Uterus (tissue), 4 donors: Measurements from ENCODE around the gene CCR2. TPM values are rescaled to one million over a fixed set of nuclear protein-coding genes. Genes with fewer than 3 reads are reported as not detected.
A peak's percentile ranks its signal among the peaks of the same experiment; 100 is the strongest.

ENCODE experiments used
- DNase-seq, 2 donors: peaks; one replicate each; pipeline ENCODE4 v3.0.0-alpha.2; 2019 to 2020
- H3K27ac ChIP-seq, 2 donors: fragments of 200-600 bp; sonication (generic); 1 replicate in 1 of 2; 2 replicates in 1 of 2; pipeline ENCODE4 v1.5.1; 2016 to 2018
- H3K27me3 ChIP-seq, 2 donors: fragments of 200-600 bp; sonication (generic); one replicate each; pipeline ENCODE4 v1.5.1; 2018 to 2019; ENCODE audit warnings: control low read depth in 1 of 2
- H3K36me3 ChIP-seq, 2 donors: fragments of 200-600 bp; sonication (generic); one replicate each; pipeline ENCODE4 v1.5.1; 2019; ENCODE audit warnings: control low read depth in 1 of 2
- H3K4me1 ChIP-seq, 2 donors: fragments of 200-600 bp; sonication (generic); one replicate each; pipeline ENCODE4 v1.5.1; 2018 to 2019; ENCODE audit warnings: control low read depth in 1 of 2
- H3K4me3 ChIP-seq, 2 donors: fragments of 200-600 bp; sonication (generic); 1 replicate in 1 of 2; 2 replicates in 1 of 2; pipeline ENCODE4 v1.5.1; 2018 to 2019; ENCODE audit warnings: mild to moderate bottlenecking in 1 of 2
- H3K9me3 ChIP-seq, 2 donors: fragments of 200-600 bp; sonication (generic); one replicate each; pipeline ENCODE4 v1.5.1; 2019; ENCODE audit warnings: control low read depth in 1 of 2
- POLR2A ChIP-seq, 2 donors: fragments of 450-650 bp; IDR thresholded peaks; one replicate each; pipeline ENCODE4 v1.6.1; 2016; ENCODE audit warnings: antibody characterized with exemption in 2 of 2, mild to moderate bottlenecking in 1 of 2, moderate library complexity in 1 of 2
- intact Hi-C: fragments of 100-400 bp; cut with DNase I; formaldehyde crosslinking; loops from one replicate; pipeline ENCODE4 v1.15.1; 2023; ENCODE audit warnings: low total_unique reads
- total RNA-seq, 4 donors: library from RNA; depleted of rRNA in 3 of 4; stranded (reverse); fragments of >200 nt in 3 of 4; gene quantifications; one replicate each; pipeline versions ENCODE4 v1.1.0 to v1.2.4, GENCODE V29; 2014 to 2023
- TF ChIP-seq, protein P1 (sequence below), 4 experiments: fragments of 200-600 bp in 2 of 4; fragments of 450-650 bp in 2 of 4; sonication (generic) in 2 of 4; IDR thresholded peaks; one replicate each; pipeline ENCODE4 v1.5.1; 2016 to 2019; ENCODE audit warnings: antibody characterized with exemption in 4 of 4, mild to moderate bottlenecking in 2 of 4, moderate library complexity in 1 of 4
- donor health status: DM: yes; HTN: yes; CAD: no.

Gene CCR2
- total RNA-seq, 4 donors from 2014 or later: 2.7 to 7.1 (median 3.7) TPM; not detected in 1

DNA sequence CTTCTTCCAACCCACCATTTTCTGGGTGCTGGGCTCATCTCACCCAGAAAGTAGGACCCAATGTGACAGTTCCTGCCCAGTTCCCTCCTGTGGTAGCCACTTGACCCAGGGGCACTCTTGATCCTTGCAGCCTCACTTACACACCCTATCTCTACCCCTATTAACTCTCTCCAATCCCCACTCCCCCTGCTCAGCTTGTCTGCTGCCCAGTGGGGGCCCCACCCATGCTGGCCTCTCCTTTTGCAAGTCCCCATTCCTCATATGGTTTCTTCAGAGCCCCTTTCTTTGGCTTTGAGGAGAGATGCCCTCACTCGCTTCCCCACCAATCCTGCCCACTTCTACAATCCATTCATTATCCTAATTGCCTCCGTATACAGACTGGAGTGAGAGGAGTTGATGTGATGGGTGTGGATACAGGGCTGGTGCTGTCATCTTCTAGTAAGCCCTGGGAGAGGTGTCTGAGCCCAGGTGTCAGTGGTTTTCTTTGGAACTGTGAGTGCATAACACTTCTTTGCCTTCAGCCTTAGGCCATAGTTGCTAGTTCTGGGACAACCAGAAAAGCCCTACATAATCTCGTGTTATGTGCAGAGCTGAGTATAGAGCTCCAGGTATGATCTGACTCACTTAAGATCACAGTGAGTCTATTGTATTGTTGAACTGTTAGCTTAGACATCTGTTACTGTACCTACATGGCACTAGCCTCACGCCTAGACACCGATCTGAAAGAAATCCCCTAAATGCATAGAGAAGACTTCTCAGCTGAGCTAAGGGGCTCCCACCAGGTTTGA lies 12.0 kb downstream of the CCR2 start:
- intact Hi-C loops: no loop called here
- DNase-seq: no peak

GRCh38 chr3:46367811-46368210 lies 13.9 kb downstream of the CCR2 start:
- no peak overlapping the region for H3K4me3 ChIP-seq
- no peaks in the 10 kb centered on the region for H3K27me3 ChIP-seq
- H3K4me1 ChIP-seq: no peaks in the 10 kb centered on the region
- TF ChIP-seq, protein P1, sequence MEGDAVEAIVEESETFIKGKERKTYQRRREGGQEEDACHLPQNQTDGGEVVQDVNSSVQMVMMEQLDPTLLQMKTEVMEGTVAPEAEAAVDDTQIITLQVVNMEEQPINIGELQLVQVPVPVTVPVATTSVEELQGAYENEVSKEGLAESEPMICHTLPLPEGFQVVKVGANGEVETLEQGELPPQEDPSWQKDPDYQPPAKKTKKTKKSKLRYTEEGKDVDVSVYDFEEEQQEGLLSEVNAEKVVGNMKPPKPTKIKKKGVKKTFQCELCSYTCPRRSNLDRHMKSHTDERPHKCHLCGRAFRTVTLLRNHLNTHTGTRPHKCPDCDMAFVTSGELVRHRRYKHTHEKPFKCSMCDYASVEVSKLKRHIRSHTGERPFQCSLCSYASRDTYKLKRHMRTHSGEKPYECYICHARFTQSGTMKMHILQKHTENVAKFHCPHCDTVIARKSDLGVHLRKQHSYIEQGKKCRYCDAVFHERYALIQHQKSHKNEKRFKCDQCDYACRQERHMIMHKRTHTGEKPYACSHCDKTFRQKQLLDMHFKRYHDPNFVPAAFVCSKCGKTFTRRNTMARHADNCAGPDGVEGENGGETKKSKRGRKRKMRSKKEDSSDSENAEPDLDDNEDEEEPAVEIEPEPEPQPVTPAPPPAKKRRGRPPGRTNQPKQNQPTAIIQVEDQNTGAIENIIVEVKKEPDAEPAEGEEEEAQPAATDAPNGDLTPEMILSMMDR (IDR thresholded peaks at IDR 0.05): no peak
- no peak for TF ChIP-seq POLR2A (IDR thresholded peaks at IDR 0.05)
- H3K9me3 ChIP-seq: no peaks in the 10 kb centered on the region
- H3K27ac ChIP-seq: no peak overlapping the region
- intact Hi-C loops: no loop called here
- DNase-seq: no peak
- H3K36me3 ChIP-seq: no peaks in the 10 kb centered on the region

More for the DNA sequence above, 12.0 kb downstream of the CCR2 start:
- Histone ChIP-seq H3K27ac (no peak overlapping the region), H3K4me1 (no peaks in the 10 kb centered on the region), H3K4me3 (no peak overlapping the region), H3K9me3 (no peaks in the 10 kb centered on the region), H3K36me3 (no peaks in the 10 kb centered on the region), H3K27me3 (no peaks in the 10 kb centered on the region)
- no peak for TF ChIP-seq POLR2A (IDR thresholded peaks at IDR 0.05)
- TF ChIP-seq, protein P1 (IDR thresholded peaks at IDR 0.05): no peak

GRCh38 chr3:46368569-46368968 lies 14.7 kb downstream of the CCR2 start:
- no peak for TF ChIP-seq POLR2A (IDR thresholded peaks at IDR 0.05)
- TF ChIP-seq, protein P1 (IDR thresholded peaks at IDR 0.05): no peak
- Histone ChIP-seq H3K9me3 (no peaks in the 10 kb centered on the region), H3K4me3 (no peak overlapping the region), H3K4me1 (no peaks in the 10 kb centered on the region), H3K27me3 (no peaks in the 10 kb centered on the region), H3K27ac (no peak overlapping the region), H3K36me3 (no peaks in the 10 kb centered on the region)
- DNase-seq: peak in 1 of 2 donors; percentile 22
- intact Hi-C loops: no loop called here

- no peak overlapping the region for H3K4me3 ChIP-seq
- H3K27ac ChIP-seq: no peak overlapping the region
- H3K9me3 ChIP-seq: no peaks in the 10 kb centered on the region
- TF ChIP-seq, protein P1 (IDR thresholded peaks at IDR 0.05): no peak
- TF ChIP-seq POLR2A (IDR thresholded peaks at IDR 0.05): no peak
- intact Hi-C loops: no loop called here
- DNase-seq: no peak
- H3K4me1 ChIP-seq: no peaks in the 10 kb centered on the region
- H3K27me3 ChIP-seq: no peaks in the 10 kb centered on the region
- no peaks in the 10 kb centered on the region for H3K36me3 ChIP-seq
Observed at GRCh38 chr3:46369151-46369550, 15.2 kb downstream of the CCR2 start.

GRCh38 chr3:46369675-46370132 lies 15.8 kb downstream of the CCR2 start:
- TF ChIP-seq, protein P1 (IDR thresholded peaks at IDR 0.05): no peak
- TF ChIP-seq POLR2A (IDR thresholded peaks at IDR 0.05): no peak
- no peaks in the 10 kb centered on the region for H3K27me3 ChIP-seq
- H3K27ac ChIP-seq: no peak overlapping the region
- H3K4me1 ChIP-seq: no peaks in the 10 kb centered on the region
- intact Hi-C loops: no loop called here
- H3K36me3 ChIP-seq: no peaks in the 10 kb centered on the region
- no peak for DNase-seq
- no peaks in the 10 kb centered on the region for H3K9me3 ChIP-seq
- H3K4me3 ChIP-seq: no peak overlapping the region
